Measurements from ENCODE around the gene PSMB10. TPM values are rescaled to one million over a fixed set of nuclear protein-coding genes. Genes with fewer than 3 reads are reported as not detected.

The PSMB10 gene
- total RNA-seq, result 33.9 and 36.6 TPM in 2 replicates

DNA sequence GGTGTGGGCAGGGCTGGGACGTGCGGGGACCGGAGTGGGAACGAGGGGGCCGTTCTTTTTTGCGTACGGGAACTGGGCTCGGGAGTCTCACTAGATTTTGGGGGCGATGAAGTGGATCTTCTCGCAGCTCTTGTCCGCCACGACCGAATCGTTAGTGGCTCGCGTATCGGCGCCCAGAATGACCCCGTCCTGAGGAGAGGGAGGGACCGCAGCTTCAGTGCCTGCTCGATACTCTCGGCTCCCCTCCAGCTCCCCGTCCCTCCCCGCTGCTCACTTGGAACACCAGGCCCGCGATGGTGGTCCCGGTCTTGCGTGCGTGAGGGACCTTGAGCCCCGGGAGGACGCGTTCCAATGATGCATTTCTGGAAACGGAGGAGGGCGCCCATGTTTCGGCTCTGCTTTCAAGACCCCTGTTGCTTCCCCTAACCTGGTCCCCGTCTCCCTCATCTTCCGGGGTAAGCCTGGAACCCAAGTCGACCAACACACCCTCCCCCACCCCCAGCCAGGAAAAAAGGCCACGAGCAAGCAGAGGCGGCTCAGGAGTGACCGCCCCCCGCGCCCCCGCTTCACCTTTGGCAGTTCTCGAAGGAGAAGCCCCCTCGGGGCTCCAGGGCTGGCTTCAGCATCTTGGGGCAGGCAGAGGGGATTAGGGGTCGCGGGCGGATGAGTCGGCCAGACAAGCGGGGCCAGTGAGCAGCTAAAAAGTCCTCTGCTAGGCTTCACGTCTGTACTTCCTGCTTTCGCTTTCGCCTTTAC is at the start of gene PSMB10:
Gene PSMB10, minus strand, starts transcription at position 727 of the 756 bp plus-strand sequence. Its CDS starts 101 bp downstream, at position 626.
- no peak for DNase-seq (ENCODE audit: low read depth)
- peak within 1 kb of the TSS; percentile 85 for H3K4me3 ChIP-seq (ENCODE audit: low read depth, low read length)
- TF ChIP-seq, protein P1, sequence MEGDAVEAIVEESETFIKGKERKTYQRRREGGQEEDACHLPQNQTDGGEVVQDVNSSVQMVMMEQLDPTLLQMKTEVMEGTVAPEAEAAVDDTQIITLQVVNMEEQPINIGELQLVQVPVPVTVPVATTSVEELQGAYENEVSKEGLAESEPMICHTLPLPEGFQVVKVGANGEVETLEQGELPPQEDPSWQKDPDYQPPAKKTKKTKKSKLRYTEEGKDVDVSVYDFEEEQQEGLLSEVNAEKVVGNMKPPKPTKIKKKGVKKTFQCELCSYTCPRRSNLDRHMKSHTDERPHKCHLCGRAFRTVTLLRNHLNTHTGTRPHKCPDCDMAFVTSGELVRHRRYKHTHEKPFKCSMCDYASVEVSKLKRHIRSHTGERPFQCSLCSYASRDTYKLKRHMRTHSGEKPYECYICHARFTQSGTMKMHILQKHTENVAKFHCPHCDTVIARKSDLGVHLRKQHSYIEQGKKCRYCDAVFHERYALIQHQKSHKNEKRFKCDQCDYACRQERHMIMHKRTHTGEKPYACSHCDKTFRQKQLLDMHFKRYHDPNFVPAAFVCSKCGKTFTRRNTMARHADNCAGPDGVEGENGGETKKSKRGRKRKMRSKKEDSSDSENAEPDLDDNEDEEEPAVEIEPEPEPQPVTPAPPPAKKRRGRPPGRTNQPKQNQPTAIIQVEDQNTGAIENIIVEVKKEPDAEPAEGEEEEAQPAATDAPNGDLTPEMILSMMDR (IDR thresholded peaks at IDR 0.05; ENCODE audit: insufficient read depth, low read length, poor library complexity, severe bottlenecking), result no peak
- H3K36me3 ChIP-seq (ENCODE audit: control insufficient read depth, insufficient read depth, low read length), result no peaks in the 10 kb centered on the region
- H3K27me3 ChIP-seq (ENCODE audit: control insufficient read depth, insufficient read depth, low read length), result no peaks in the 10 kb centered on the region

DNA sequence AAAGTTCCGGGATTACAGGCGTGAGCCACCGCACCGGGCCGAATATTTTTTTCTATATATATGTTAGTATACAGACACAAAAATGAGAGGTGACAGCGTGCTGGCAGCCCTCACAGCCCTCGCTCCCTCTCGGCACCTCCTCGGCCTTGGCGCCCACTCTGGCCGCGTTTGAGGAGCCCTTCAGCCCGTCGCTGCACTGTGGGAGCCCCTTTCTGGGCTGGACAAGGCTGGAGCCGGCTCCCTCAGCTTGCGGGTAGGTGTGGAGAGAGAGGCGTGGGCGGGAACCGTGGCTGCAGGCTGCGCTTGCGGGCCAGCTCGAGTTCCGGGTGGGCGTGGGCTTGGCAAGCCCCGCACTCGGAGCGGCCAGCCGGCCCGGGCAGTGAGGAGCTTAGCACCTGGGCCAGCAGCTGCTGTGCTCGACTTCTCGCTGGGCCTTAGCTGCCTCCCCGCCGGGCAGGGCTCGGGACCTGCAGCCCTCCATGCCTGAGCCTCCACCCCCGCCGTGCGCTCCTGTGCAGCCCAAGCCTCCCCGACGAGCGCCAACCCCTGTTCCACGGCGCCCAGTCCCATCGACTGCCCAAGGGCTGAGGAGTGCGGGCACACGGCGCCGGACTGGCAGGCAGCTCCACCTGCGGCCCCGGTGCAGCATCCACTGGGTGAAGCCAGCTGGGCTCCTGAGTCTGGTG is 45.5 kb upstream of the PSMB10 start:
- DNase-seq (ENCODE audit: low read depth), result no peak
- Histone ChIP-seq H3K4me3 (ENCODE audit: low read depth, low read length) (no peak overlapping the region), H3K27me3 (ENCODE audit: control insufficient read depth, insufficient read depth, low read length) (peaks cover 15% of the 10 kb centered on the region), H3K36me3 (ENCODE audit: control insufficient read depth, insufficient read depth, low read length) (no peaks in the 10 kb centered on the region)
- TF ChIP-seq, protein P1 (IDR thresholded peaks at IDR 0.05; ENCODE audit: insufficient read depth, low read length, poor library complexity, severe bottlenecking), result no peak

DNA sequence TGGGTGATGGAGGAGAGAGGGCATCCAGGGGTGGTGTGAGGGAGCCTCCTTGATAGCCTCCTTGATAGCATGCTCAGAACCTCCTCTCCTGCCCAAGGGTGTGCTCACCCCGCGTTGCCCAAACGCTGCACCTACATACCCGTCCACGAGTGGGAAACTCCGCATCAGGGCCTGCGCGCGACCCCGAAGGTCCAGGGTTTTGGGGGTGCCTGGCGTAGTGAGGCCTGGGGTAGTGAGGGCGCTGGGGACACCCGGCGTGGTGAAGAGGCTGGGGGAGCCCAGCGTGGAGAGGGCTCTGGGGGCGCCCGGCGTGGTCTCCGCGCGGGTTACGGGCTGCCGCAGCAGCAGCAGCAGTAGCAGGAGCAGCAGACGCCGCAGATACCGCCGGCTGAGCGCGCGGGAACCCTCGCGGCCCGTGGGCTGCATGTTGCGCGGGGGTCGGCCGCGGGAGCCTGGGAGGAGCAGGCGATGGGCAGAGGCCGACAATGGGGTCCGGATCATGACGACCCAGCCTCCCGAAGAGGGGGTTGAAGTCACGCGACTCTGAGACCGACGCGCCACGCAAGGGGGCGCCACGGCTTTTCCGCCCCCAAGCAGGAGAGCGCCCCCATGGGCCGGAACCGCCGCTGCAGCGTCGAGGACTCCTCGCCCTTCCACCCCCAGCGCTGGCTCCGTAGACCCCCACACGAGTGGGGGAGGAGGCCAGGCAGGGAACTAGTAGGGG is 43.5 kb upstream of the PSMB10 start, which contains the start of gene DPEP3:
Gene DPEP3, minus strand, starts transcription at position 545 of the 724 bp plus-strand sequence. Its CDS starts 119 bp downstream, at position 426.
- Histone ChIP-seq H3K36me3 (ENCODE audit: control insufficient read depth, insufficient read depth, low read length) (no peaks in the 10 kb centered on the region), H3K27me3 (ENCODE audit: control insufficient read depth, insufficient read depth, low read length) (peaks cover 22% of the 10 kb centered on the region), H3K4me3 (ENCODE audit: low read depth, low read length) (no peak within 1 kb of the TSS)
- TF ChIP-seq, protein P1 (IDR thresholded peaks at IDR 0.05; ENCODE audit: insufficient read depth, low read length, poor library complexity, severe bottlenecking), result peak; percentile 44
- DNase-seq (ENCODE audit: low read depth), result no peak

DNA sequence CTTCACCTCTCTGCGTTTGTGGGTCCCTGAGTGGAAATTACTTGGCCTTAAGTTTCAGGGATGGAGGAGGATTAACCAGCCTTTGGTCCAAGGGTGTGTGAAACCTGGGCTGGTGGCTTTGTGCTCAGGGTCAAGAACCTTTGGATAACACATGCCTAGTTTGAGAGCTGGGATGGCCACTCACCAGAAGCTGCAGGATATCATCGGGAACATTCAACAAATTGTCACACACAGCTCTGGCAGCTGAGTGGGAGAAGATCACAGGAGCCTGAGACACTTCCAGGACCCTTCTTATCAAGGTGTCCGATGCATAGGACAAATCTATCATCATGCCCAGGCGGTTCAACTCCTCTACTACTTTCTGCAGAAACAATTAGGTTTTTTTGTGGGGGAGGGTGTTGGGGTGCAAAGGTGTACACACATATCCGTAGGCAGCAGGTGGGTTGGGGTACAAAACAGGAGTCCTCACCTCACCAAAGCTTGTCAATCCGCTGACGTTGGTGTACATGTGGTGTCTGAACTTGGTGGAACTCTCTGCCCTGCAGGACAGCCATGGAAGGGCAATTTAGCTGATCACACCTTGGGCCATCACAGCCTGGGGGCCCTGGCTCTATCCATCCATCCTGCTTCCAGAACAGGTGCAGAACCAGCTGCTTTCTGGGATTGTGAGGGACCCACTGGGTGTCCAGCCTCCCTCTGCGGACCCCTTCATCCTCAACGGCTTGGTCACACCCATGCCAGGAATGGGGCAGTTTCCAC is 41.0 kb upstream of the PSMB10 start:
- peaks cover 22% of the 10 kb centered on the region for H3K27me3 ChIP-seq (ENCODE audit: control insufficient read depth, insufficient read depth, low read length)
- TF ChIP-seq, protein P1 (IDR thresholded peaks at IDR 0.05; ENCODE audit: insufficient read depth, low read length, poor library complexity, severe bottlenecking), result no peak
- no peak overlapping the region for H3K4me3 ChIP-seq (ENCODE audit: low read depth, low read length)
- H3K36me3 ChIP-seq (ENCODE audit: control insufficient read depth, insufficient read depth, low read length), result no peaks in the 10 kb centered on the region
- DNase-seq (ENCODE audit: low read depth), result no peak

DNA sequence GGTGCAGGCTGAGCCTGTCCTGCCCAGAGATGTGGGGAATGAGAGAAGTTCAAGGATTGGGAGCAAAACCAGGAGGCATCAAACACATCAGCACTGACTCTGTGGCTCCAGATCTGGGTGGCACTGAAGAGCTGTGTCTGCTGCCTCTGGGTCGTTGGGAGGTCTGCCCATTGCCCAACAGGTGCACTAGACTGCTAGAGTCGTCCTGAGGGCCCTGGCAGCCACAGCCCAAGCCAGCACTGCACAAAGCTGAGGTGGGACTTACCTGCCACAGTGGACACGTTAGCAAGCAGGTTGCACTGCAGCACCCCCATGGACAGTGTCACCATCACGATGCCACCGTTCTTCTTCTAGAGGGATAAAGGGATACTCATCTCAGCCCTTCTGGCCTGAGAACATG is 40.4 kb upstream of the PSMB10 start:
- TF ChIP-seq, protein P1 (IDR thresholded peaks at IDR 0.05; ENCODE audit: insufficient read depth, low read length, poor library complexity, severe bottlenecking), result no peak
- Histone ChIP-seq H3K27me3 (ENCODE audit: control insufficient read depth, insufficient read depth, low read length) (peaks cover 22% of the 10 kb centered on the region), H3K36me3 (ENCODE audit: control insufficient read depth, insufficient read depth, low read length) (no peaks in the 10 kb centered on the region), H3K4me3 (ENCODE audit: low read depth, low read length) (no peak overlapping the region)
- DNase-seq (ENCODE audit: low read depth), result no peak
